PFSK-1 (cell line): ENCODE data around the gene CD83.

Source experiments
- FOXP2 ChIP-seq: optimal IDR thresholded peaks from 2 replicates; pipeline ENCODE3; 2011; ENCODE audit warnings: borderline replicate concordance, control low read depth, inconsistent platforms; ENCODE audit not compliant: insufficient read depth; ENCODE audit errors: extremely low read length, extremely low read depth
- POLR2AphosphoS5 ChIP-seq: IDR thresholded peaks from 2 replicates; pipeline ENCODE4 v1.6.1; 2012; ENCODE audit warnings: low read depth, mild to moderate bottlenecking, control low read depth, low read length, moderate library complexity
- SIN3A ChIP-seq: IDR thresholded peaks from 2 replicates; pipeline ENCODE4 v1.6.1; 2012; ENCODE audit warnings: mild to moderate bottlenecking, low read length, moderate library complexity, borderline replicate concordance; ENCODE audit not compliant: insufficient read depth
- TAF1 ChIP-seq: IDR thresholded peaks from 2 replicates; pipeline ENCODE4 v1.6.1; 2012; ENCODE audit warnings: low read length, control low read depth, borderline replicate concordance; ENCODE audit not compliant: insufficient read depth
- TF ChIP-seq, protein P1 (sequence below), 2 experiments: IDR thresholded peaks; 2 replicates each; pipeline versions ENCODE4 v1.6.1 to v1.8.0; 2011 to 2012; ENCODE audit warnings: low read depth in 2 of 2, low read length in 2 of 2, control low read depth in 1 of 2, inconsistent platforms in 1 of 2, mild to moderate bottlenecking in 1 of 2, moderate library complexity in 1 of 2; ENCODE audit not compliant: insufficient read depth in 1 of 2

The CD83 gene

DNA sequence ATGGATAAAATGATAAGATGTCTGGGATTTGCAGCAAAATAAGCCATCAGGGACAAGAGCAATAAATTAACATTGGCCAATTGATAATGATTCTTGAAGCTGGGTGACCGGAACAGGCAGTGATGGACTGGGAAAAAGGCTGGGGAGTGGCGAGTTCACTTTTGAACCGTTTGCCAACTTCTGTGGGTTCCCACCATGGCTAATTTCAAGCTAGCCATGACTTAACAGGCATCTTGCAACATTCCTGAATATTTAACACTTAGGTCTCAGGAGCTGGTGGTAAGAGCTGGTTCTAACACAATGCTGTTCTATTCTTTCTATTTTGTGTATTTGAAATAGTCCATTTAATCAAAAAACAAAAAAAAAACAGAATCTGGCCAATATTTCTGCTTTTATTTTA, 37.6 kb upstream of the CD83 start:
- TF ChIP-seq, protein P1, sequence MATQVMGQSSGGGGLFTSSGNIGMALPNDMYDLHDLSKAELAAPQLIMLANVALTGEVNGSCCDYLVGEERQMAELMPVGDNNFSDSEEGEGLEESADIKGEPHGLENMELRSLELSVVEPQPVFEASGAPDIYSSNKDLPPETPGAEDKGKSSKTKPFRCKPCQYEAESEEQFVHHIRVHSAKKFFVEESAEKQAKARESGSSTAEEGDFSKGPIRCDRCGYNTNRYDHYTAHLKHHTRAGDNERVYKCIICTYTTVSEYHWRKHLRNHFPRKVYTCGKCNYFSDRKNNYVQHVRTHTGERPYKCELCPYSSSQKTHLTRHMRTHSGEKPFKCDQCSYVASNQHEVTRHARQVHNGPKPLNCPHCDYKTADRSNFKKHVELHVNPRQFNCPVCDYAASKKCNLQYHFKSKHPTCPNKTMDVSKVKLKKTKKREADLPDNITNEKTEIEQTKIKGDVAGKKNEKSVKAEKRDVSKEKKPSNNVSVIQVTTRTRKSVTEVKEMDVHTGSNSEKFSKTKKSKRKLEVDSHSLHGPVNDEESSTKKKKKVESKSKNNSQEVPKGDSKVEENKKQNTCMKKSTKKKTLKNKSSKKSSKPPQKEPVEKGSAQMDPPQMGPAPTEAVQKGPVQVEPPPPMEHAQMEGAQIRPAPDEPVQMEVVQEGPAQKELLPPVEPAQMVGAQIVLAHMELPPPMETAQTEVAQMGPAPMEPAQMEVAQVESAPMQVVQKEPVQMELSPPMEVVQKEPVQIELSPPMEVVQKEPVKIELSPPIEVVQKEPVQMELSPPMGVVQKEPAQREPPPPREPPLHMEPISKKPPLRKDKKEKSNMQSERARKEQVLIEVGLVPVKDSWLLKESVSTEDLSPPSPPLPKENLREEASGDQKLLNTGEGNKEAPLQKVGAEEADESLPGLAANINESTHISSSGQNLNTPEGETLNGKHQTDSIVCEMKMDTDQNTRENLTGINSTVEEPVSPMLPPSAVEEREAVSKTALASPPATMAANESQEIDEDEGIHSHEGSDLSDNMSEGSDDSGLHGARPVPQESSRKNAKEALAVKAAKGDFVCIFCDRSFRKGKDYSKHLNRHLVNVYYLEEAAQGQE (IDR thresholded peaks at IDR 0.05; ENCODE audit: insufficient read depth in 1 of 2, low read depth in 2 of 2, low read length in 2 of 2), result no peak
- TF ChIP-seq POLR2AphosphoS5, result no peak

DNA sequence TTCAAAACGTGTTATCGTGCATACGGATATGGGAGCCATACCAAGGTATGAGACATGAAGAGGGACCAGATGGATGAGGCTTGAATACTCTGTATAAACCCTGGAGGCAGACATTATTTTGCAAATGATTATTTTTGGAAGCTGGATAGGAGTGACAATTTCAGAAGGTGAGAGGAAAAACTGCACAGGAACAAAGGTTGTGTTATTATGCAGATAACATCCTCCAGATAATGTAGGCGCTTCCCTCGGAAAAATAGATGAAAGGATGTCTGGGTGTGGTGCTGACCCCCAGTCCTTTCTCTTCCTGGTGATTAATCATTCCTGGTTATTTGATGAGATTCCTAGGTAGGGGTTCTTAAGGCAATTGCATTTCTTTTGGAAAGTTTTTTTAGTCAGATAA, 36.4 kb upstream of the CD83 start:
- TF ChIP-seq, protein P1 (IDR thresholded peaks at IDR 0.05; ENCODE audit: insufficient read depth in 1 of 2, low read depth in 2 of 2, low read length in 2 of 2), result no peak
- TF ChIP-seq TAF1 (no peak), SIN3A (no peak), FOXP2 (no peak), POLR2AphosphoS5 (no peak)

DNA sequence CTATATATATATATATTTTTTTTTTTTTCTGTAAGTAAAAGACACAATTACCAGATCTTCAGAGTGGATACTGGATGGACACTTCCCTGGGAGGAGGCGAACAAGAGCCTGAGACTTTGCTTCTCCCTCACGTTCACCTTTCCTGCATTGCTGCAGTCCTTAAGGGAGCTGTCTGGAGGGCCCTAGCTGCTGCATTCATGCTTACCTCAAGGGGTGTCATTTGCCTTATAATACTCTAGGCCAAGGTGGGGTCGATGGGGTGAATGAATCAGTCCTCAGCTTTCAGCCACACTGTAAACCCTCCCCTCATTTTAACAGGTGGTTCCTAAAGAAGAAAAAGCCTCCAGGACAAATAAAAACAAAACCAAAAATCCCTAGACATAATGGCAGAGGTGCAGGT, 34.8 kb upstream of the CD83 start:
- no peak for TF ChIP-seq FOXP2
- TF ChIP-seq TAF1, result no peak
- no peak for TF ChIP-seq POLR2AphosphoS5
- TF ChIP-seq, protein P1 (IDR thresholded peaks at IDR 0.05; ENCODE audit: insufficient read depth in 1 of 2, low read depth in 2 of 2, low read length in 2 of 2), result no peak
- TF ChIP-seq SIN3A, result no peak

DNA sequence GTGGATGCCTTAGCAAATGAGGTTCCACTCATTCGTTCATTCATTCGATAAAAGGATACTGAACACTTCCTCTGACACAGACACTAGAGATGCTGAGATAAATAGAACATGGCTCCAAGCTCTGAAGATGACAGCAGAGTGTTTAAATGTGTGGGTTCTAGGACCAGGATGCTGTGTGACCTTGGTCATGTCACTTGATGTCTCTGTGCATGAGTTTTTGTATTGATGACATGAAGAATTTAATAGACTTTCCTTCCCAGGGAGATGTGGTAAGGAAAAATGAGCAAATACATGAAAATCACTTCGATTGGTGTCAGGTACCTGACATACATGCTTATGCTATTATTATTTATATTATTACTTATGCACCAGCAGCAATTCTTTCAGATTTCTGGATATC, 34.3 kb upstream of the CD83 start:
- no peak for TF ChIP-seq FOXP2
- TF ChIP-seq, protein P1 (IDR thresholded peaks at IDR 0.05; ENCODE audit: insufficient read depth in 1 of 2, low read depth in 2 of 2, low read length in 2 of 2), result no peak
- TF ChIP-seq TAF1, result no peak
- no peak for TF ChIP-seq POLR2AphosphoS5
- TF ChIP-seq SIN3A, result no peak

DNA sequence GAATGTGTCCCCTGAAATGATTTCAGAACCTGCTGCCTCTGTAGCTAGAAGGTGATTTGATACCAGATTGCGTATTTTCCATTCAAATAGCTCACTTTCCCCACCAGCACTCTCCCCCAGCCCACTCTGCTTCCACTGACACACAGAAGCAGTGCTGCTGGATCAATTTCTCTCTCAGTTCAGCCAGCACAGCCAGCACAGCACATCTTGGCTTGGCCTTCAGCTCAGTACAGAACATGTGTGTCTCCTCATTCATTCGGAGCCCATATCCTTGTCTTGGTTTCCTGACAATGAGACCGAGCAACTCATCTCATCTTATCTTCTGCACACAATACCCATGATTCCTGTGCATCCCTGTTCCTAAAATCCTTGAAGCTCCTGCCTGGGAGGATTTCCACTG, 33.8 kb upstream of the CD83 start:
- TF ChIP-seq TAF1 (no peak), POLR2AphosphoS5 (no peak)
